Panc1 (cell line): ENCODE measurements around the gene TMTC2. TPM values are rescaled to one million over a fixed set of nuclear protein-coding genes. Genes with fewer than 3 reads are reported as not detected.

ENCODE experiments used
- ATAC-seq: fragments of 200-7000 bp; cut with Tn5 transposase; 2 replicates; pipeline ENCODE4 v1.9.1; 2020; ENCODE audit warnings: mild to moderate bottlenecking, moderate library complexity
- BruUV-seq: library from RNA; stranded (reverse); fragments of 400-500 nt; replicated peaks from 2 replicates; lab custom pipeline; 2021; lab: Mats Ljungman, UMichigan
- CTCF ChIA-PET: fragments of 300-600 bp; sonication (Branson Sonifier 250); formaldehyde crosslinking; loops from one replicate; lab custom pipeline; 2022; ENCODE audit warnings: antibody characterized with exemption; lab: Charles Lee
- POLR2A ChIA-PET: fragments of 300-600 bp; sonication (Branson Sonifier 250); formaldehyde crosslinking; loops from one replicate; lab custom pipeline; 2022; ENCODE audit warnings: antibody characterized with exemption; lab: Charles Lee
- DNase-seq: peaks from one replicate; pipeline ENCODE4 v3.0.0-alpha.2; 2010; ENCODE audit warnings: low read depth, low spot score
- H3K27ac ChIP-seq: 2 replicates; pipeline ENCODE4 v1.5.1; 2011; ENCODE audit warnings: mild to moderate bottlenecking, low read length, inconsistent platforms
- H3K27me3 ChIP-seq: fragments of 200-500 bp; sonication (Bioruptor generic); 2 replicates; pipeline ENCODE4 v1.6.0; 2014; ENCODE audit warnings: low read length, inconsistent platforms; ENCODE audit not compliant: control insufficient read depth, insufficient read depth
- H3K36me3 ChIP-seq: fragments of 200-500 bp; sonication (Bioruptor generic); 2 replicates; pipeline ENCODE4 v1.5.1; 2014; ENCODE audit warnings: inconsistent platforms, mild to moderate bottlenecking, low read length, moderate library complexity; ENCODE audit not compliant: control insufficient read depth, insufficient read depth
- H3K4me1 ChIP-seq: 2 replicates; pipeline ENCODE4 v1.5.1; 2011; ENCODE audit warnings: inconsistent platforms, mild to moderate bottlenecking, low read length, moderate library complexity; ENCODE audit not compliant: control insufficient read depth, insufficient read depth
- H3K4me3 ChIP-seq, 2 experiments: 2 replicates each; pipeline ENCODE4 v1.5.1; 2011 to 2012; ENCODE audit warnings: low read depth in 2 of 2, low read length in 2 of 2, mild to moderate bottlenecking in 2 of 2, inconsistent platforms in 1 of 2, moderate library complexity in 1 of 2
- H3K9me3 ChIP-seq: fragments of 200-500 bp; sonication (Bioruptor generic); 2 replicates; pipeline ENCODE4 v1.5.1; 2014; ENCODE audit warnings: low read depth, mild to moderate bottlenecking, inconsistent platforms, low read length, moderate library complexity; ENCODE audit not compliant: control insufficient read depth, insufficient read depth
- POLR2AphosphoS5 ChIP-seq: IDR thresholded peaks from 2 replicates; pipeline ENCODE4 v1.6.1; 2012; ENCODE audit warnings: mild to moderate bottlenecking, low read depth, low read length, moderate library complexity
- SIN3A ChIP-seq: IDR thresholded peaks from 2 replicates; pipeline ENCODE4 v1.6.1; 2012; ENCODE audit warnings: low read depth, mild to moderate bottlenecking, low read length, moderate library complexity, borderline replicate concordance; ENCODE audit not compliant: insufficient read depth
- TCF7L2 ChIP-seq: IDR thresholded peaks from 2 replicates; pipeline ENCODE4 v1.6.1; 2011; ENCODE audit warnings: mild to moderate bottlenecking, low read depth, low read length, inconsistent platforms
- in situ Hi-C: cut with HindIII; loops from 2 replicates; pipeline ENCODE4 v1.10.0; 2016; ENCODE audit warnings: low sequenced_read_pairs, low pct_unique_long_range_greater_than_20kb
- intact Hi-C: fragments of 100-400 bp; cut with micrococcal nuclease; formaldehyde crosslinking; loops from one replicate; pipeline ENCODE4 v1.10.0; 2022; ENCODE audit not compliant: unreplicated experiment
- total RNA-seq: library from RNA; stranded (reverse); gene quantifications from one replicate; pipeline ENCODE4 v1.2.1, GENCODE V29; 2021; ENCODE audit not compliant: unreplicated experiment
- TF ChIP-seq, protein P1 (sequence below), 2 experiments: IDR thresholded peaks; 2 replicates each; pipeline ENCODE4 v1.6.1; 2011 to 2012; ENCODE audit warnings: low read depth in 2 of 2, control low read depth in 1 of 2, low read length in 1 of 2, mild to moderate bottlenecking in 1 of 2, moderate library complexity in 1 of 2; ENCODE audit not compliant: insufficient read depth in 1 of 2
- TF ChIP-seq, protein P2 (sequence below): fragments of 450-650 bp; IDR thresholded peaks from 2 replicates; pipeline ENCODE4 v1.5.1; 2017; ENCODE audit warnings: mild to moderate bottlenecking

TMTC2 gene
- total RNA-seq, 1 experiment from 2014 or later, result 5.7 TPM

DNA sequence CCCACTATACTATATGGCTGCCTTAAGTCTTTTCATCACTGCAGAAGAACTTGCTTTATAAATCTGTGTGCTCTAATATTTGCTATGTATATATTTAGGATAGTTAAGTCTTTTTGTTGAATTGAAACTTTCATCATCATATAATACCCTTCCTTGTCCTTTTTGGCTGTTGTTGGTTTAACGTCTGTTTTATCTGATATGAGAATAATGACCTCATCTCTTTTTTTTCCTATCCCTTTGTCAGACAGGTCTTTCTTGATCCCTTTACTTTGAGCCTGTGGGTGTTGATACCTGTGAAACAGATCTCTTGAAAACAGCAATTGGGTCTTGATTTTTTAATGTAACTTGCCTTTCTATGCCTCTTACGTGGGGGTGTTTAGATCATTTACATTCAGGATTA, 316.3 kb downstream of the TMTC2 start:
- no TSS peak for BruUV-seq
- no peaks in the 10 kb centered on the region for H3K27me3 ChIP-seq
- TF ChIP-seq, protein P1, sequence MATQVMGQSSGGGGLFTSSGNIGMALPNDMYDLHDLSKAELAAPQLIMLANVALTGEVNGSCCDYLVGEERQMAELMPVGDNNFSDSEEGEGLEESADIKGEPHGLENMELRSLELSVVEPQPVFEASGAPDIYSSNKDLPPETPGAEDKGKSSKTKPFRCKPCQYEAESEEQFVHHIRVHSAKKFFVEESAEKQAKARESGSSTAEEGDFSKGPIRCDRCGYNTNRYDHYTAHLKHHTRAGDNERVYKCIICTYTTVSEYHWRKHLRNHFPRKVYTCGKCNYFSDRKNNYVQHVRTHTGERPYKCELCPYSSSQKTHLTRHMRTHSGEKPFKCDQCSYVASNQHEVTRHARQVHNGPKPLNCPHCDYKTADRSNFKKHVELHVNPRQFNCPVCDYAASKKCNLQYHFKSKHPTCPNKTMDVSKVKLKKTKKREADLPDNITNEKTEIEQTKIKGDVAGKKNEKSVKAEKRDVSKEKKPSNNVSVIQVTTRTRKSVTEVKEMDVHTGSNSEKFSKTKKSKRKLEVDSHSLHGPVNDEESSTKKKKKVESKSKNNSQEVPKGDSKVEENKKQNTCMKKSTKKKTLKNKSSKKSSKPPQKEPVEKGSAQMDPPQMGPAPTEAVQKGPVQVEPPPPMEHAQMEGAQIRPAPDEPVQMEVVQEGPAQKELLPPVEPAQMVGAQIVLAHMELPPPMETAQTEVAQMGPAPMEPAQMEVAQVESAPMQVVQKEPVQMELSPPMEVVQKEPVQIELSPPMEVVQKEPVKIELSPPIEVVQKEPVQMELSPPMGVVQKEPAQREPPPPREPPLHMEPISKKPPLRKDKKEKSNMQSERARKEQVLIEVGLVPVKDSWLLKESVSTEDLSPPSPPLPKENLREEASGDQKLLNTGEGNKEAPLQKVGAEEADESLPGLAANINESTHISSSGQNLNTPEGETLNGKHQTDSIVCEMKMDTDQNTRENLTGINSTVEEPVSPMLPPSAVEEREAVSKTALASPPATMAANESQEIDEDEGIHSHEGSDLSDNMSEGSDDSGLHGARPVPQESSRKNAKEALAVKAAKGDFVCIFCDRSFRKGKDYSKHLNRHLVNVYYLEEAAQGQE (IDR thresholded peaks at IDR 0.05; ENCODE audit: insufficient read depth in 1 of 2, low read depth in 2 of 2, low read length in 1 of 2), result no peak
- TF ChIP-seq SIN3A (no peak), POLR2AphosphoS5 (no peak), TCF7L2 (no peak)
- TF ChIP-seq, protein P2, sequence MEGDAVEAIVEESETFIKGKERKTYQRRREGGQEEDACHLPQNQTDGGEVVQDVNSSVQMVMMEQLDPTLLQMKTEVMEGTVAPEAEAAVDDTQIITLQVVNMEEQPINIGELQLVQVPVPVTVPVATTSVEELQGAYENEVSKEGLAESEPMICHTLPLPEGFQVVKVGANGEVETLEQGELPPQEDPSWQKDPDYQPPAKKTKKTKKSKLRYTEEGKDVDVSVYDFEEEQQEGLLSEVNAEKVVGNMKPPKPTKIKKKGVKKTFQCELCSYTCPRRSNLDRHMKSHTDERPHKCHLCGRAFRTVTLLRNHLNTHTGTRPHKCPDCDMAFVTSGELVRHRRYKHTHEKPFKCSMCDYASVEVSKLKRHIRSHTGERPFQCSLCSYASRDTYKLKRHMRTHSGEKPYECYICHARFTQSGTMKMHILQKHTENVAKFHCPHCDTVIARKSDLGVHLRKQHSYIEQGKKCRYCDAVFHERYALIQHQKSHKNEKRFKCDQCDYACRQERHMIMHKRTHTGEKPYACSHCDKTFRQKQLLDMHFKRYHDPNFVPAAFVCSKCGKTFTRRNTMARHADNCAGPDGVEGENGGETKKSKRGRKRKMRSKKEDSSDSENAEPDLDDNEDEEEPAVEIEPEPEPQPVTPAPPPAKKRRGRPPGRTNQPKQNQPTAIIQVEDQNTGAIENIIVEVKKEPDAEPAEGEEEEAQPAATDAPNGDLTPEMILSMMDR, result no peak
- H3K9me3 ChIP-seq, result no peaks in the 10 kb centered on the region
- CTCF ChIA-PET, result no interaction called here
- H3K4me1 ChIP-seq, result no peaks in the 10 kb centered on the region
- DNase-seq, result no peak
- POLR2A ChIA-PET, result no interaction called here
- H3K27ac ChIP-seq, result no peak overlapping the region
- intact Hi-C loops, result no loop called here
- no peak for ATAC-seq
- no peaks in the 10 kb centered on the region for H3K36me3 ChIP-seq
- H3K4me3 ChIP-seq, result no peak overlapping the region
- in situ Hi-C loops, result no loop called here

DNA sequence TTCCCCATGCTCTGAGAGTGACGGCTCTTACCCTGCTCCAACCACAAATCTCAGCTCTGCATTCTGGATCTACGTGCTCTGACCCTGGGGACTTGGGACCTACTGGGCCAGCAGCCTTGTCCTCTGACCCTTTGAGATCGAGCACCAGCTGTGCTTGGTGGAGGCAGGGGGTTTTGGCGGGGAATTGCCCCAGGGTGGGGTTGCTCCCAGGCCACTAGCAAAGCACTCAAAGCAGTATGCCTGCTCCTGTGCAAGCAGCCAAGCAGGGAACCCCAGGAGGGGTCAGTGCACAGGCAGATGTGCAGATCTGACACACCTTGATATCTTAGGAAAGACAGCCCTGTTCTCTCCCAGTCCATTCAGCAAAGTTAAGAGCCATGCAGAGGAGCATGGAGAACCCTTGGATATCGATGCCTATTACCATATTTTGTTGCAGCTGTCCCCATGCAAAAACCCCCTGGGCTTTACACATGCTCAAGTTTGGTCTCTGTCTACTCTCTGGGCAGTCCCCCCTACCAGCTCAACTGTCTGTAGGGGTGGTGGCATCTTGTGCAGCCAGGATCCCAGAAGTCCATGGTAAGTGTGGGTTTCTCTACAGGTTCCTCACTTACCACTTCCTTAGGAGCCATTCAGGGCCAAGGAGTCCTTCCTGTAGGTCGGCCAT, 319.0 kb downstream of the TMTC2 start:
- ATAC-seq (no peak), DNase-seq (no peak)
- Histone ChIP-seq H3K27me3 (no peaks in the 10 kb centered on the region), H3K4me3 (no peak overlapping the region), H3K27ac (no peak overlapping the region), H3K9me3 (no peaks in the 10 kb centered on the region), H3K36me3 (no peaks in the 10 kb centered on the region), H3K4me1 (no peaks in the 10 kb centered on the region)
- ChIA-PET POLR2A (no interaction called here), CTCF (no interaction called here)
- TF ChIP-seq, protein P1 (IDR thresholded peaks at IDR 0.05; ENCODE audit: insufficient read depth in 1 of 2, low read depth in 2 of 2, low read length in 1 of 2), result no peak
- TF ChIP-seq SIN3A (no peak), POLR2AphosphoS5 (no peak), TCF7L2 (no peak)
- TF ChIP-seq, protein P2, result no peak
- in situ Hi-C loops (no loop called here), intact Hi-C loops (no loop called here)
- no TSS peak for BruUV-seq
